Gastrocnemius medialis (tissue), 4 donors: ENCODE data around the gene FKBP1A. TPM values are rescaled to one million over a fixed set of nuclear protein-coding genes. Genes with fewer than 3 reads are reported as not detected.

ENCODE experiments used
- ATAC-seq, 2 donors: fragments of 150-250 bp; one replicate each; pipeline ENCODE4 v1.9.1; 2016
- DNase-seq, 2 donors: peaks; one replicate each; pipeline ENCODE4 v3.0.0-alpha.2; 2019
- H3K27ac ChIP-seq, 4 donors: fragments of 200-600 bp; sonication (generic); 1 replicate in 1 of 4; 2 replicates in 3 of 4; pipeline ENCODE4 v1.5.1; 2016 to 2018; ENCODE audit warnings: mild to moderate bottlenecking in 2 of 4, moderate library complexity in 1 of 4
- H3K27me3 ChIP-seq, 3 donors: fragments of 200-600 bp; sonication (generic) in 2 of 3; 1 replicate in 1 of 3; 2 replicates in 2 of 3; pipeline versions ENCODE4 v1.5.1 to v1.6.0; 2016 to 2019; ENCODE audit warnings: mild to moderate bottlenecking in 1 of 3, moderate library complexity in 1 of 3
- H3K36me3 ChIP-seq, 2 donors: fragments of 200-600 bp; sonication (generic) in 1 of 2; one replicate each; pipeline ENCODE4 v1.5.1; 2017 to 2018
- H3K4me1 ChIP-seq, 2 donors: fragments of 200-600 bp; sonication (generic) in 1 of 2; one replicate each; pipeline ENCODE4 v1.5.1; 2016 to 2017; ENCODE audit warnings: mild to moderate bottlenecking in 2 of 2
- H3K4me3 ChIP-seq, 4 donors: fragments of 200-600 bp; sonication (generic) in 3 of 4; 1 replicate in 1 of 4; 2 replicates in 3 of 4; pipeline ENCODE4 v1.5.1; 2016 to 2019; ENCODE audit warnings: mild to moderate bottlenecking in 2 of 4
- H3K9me3 ChIP-seq, 3 donors: fragments of 200-600 bp; sonication (generic) in 2 of 3; 1 replicate in 1 of 3; 2 replicates in 2 of 3; pipeline ENCODE4 v1.5.1; 2016 to 2019
- CTCF ChIP-seq, 5 experiments: fragments of 450-650 bp in 3 of 5; fragments of 200-600 bp in 2 of 5; sonication (generic) in 2 of 5; IDR thresholded peaks in 4 of 5; conservative IDR thresholded peaks in 1 of 5; 1 replicate in 4 of 5; 2 replicates in 1 of 5; pipeline ENCODE4 v1.5.1; 2016 to 2019; ENCODE audit warnings: antibody characterized with exemption in 5 of 5, mild to moderate bottlenecking in 3 of 5, moderate library complexity in 3 of 5
- POLR2A ChIP-seq, 2 donors: fragments of 450-650 bp; IDR thresholded peaks; one replicate each; pipeline ENCODE4 v1.6.1; 2017; ENCODE audit warnings: antibody characterized with exemption in 2 of 2, mild to moderate bottlenecking in 2 of 2, moderate library complexity in 2 of 2
- in situ Hi-C, 4 donors: fragments of 200-750 bp; cut with MboI; loops; one replicate each; pipeline versions ENCODE4 v1.15.0 to v1.8.0; 2017; ENCODE audit warnings: low sequenced_read_pairs in 4 of 4
- intact Hi-C: fragments of 100-400 bp; cut with DNase I; formaldehyde crosslinking; loops from one replicate; pipeline ENCODE4 v1.15.1; 2023; ENCODE audit warnings: low total_unique reads
- total RNA-seq, 4 donors: library from RNA; depleted of rRNA; stranded (reverse); fragments of >200 nt; gene quantifications; one replicate each; pipeline versions ENCODE4 v1.1.0 to v1.2.3, GENCODE V29; 2016

FKBP1A gene
- 10 to 100 TPM; 27.7 to 89.4 (median 52.5) TPM for total RNA-seq

- H3K4me1 ChIP-seq: peaks cover 47 to 50% of the 10 kb centered on the region in 2 donors
Observed at GRCh38 chr20:1392693-1393506, at the start of gene FKBP1A. Gene FKBP1A, minus strand, starts transcription at chr20:1393054. Its CDS starts 56 bp downstream, at chr20:1392998.

GRCh38 chr20:1442304-1442703, 49.5 kb upstream of the FKBP1A start:
- intact Hi-C loops: no loop called here
- TF ChIP-seq CTCF (IDR thresholded peaks at IDR 0.05 in 4 of 5, conservative IDR thresholded peaks at IDR 0.05 in 1 of 5) (no peak), POLR2A (IDR thresholded peaks at IDR 0.05) (no peak)
- no peaks in the 10 kb centered on the region for H3K4me1 ChIP-seq
- no peak overlapping the region for H3K27ac ChIP-seq
- ATAC-seq (no peak), DNase-seq (no peak)
- in situ Hi-C loops: no loop called here
- no peak overlapping the region for H3K4me3 ChIP-seq
- no peaks in the 10 kb centered on the region for H3K27me3 ChIP-seq
- peaks cover 2 to 76% of the 10 kb centered on the region in 2 donors for H3K36me3 ChIP-seq
- no peaks in the 10 kb centered on the region for H3K9me3 ChIP-seq

More at GRCh38 chr20:1392693-1393506, at the start of gene FKBP1A:
- in situ Hi-C loops: no loop called here
- no peaks in the 10 kb centered on the region for H3K36me3 ChIP-seq
- H3K9me3 ChIP-seq: no peaks in the 10 kb centered on the region
- TF ChIP-seq POLR2A (IDR thresholded peaks at IDR 0.05): peak; percentile 85 to 88
- peak in 3 of 5 experiments; percentile 4 to 39 (median 29) for TF ChIP-seq CTCF (IDR thresholded peaks at IDR 0.05 in 4 of 5, conservative IDR thresholded peaks at IDR 0.05 in 1 of 5)
- peaks cover 0 to 3% (median 3%) of the 10 kb centered on the region in 3 donors for H3K27me3 ChIP-seq
- ATAC-seq: peak; percentile 89 to 92
- H3K27ac ChIP-seq: peak within 1 kb of the TSS; percentile 83 to 90 (median 87)
- intact Hi-C loops: loop anchor here (1.0 to 5.0 kb wide), 4 partner anchors 68 to 276 kb away; partner anchors contain the start of genes NSFL1C and PSMF1
- peak; percentile 73 to 92 for DNase-seq
- H3K4me3 ChIP-seq: peak within 1 kb of the TSS; percentile 76 to 96 (median 91)

GRCh38 chr20:1441133-1441532, 48.3 kb upstream of the FKBP1A start:
- peaks cover 2 to 65% of the 10 kb centered on the region in 2 donors for H3K36me3 ChIP-seq
- no peak for ATAC-seq
- intact Hi-C loops: no loop called here
- H3K27me3 ChIP-seq: no peaks in the 10 kb centered on the region
- TF ChIP-seq POLR2A (IDR thresholded peaks at IDR 0.05): no peak
- TF ChIP-seq CTCF (IDR thresholded peaks at IDR 0.05 in 4 of 5, conservative IDR thresholded peaks at IDR 0.05 in 1 of 5): no peak
- no peaks in the 10 kb centered on the region for H3K9me3 ChIP-seq
- no peaks in the 10 kb centered on the region for H3K4me1 ChIP-seq
- no peak overlapping the region for H3K27ac ChIP-seq
- no peak overlapping the region for H3K4me3 ChIP-seq
- in situ Hi-C loops: no loop called here
- DNase-seq: no peak

GRCh38 chr20:1440024-1440423, 47.2 kb upstream of the FKBP1A start:
- intact Hi-C loops: no loop called here
- Histone ChIP-seq H3K27me3 (no peaks in the 10 kb centered on the region), H3K9me3 (no peaks in the 10 kb centered on the region), H3K36me3 (peaks cover 0 to 54% of the 10 kb centered on the region in 2 donors), H3K27ac (no peak overlapping the region), H3K4me3 (no peak overlapping the region), H3K4me1 (peaks cover 0 to 2% of the 10 kb centered on the region in 2 donors)
- DNase-seq (no peak), ATAC-seq (no peak)
- in situ Hi-C loops: no loop called here
- TF ChIP-seq POLR2A (IDR thresholded peaks at IDR 0.05): no peak
- TF ChIP-seq CTCF (IDR thresholded peaks at IDR 0.05 in 4 of 5, conservative IDR thresholded peaks at IDR 0.05 in 1 of 5): no peak
